HepG2 (cell line): ENCODE data around the gene SH3BP2. TPM values are rescaled to one million over a fixed set of nuclear protein-coding genes. Genes with fewer than 3 reads are reported as not detected.

Experiments used
- BRCA1 ChIP-seq: sonication (generic); formaldehyde crosslinking; IDR thresholded peaks from 2 replicates; pipeline ENCODE4 v1.4.0; 2020; ENCODE audit warnings: missing genetic modification reagents
- MAZ ChIP-seq, 2 experiments: sonication (generic) in 1 of 2; formaldehyde crosslinking in 1 of 2; IDR thresholded peaks; 2 replicates each; pipeline versions ENCODE4 v1.5.0 to v1.6.1; 2012 to 2020; ENCODE audit warnings: low read depth in 2 of 2, mild to moderate bottlenecking in 2 of 2, borderline replicate concordance in 1 of 2, improper control_type of control experiment in 1 of 2, low read length in 1 of 2, missing genetic modification reagents in 1 of 2, moderate library complexity in 1 of 2
- MEIS1 ChIP-seq: sonication (generic); formaldehyde crosslinking; IDR thresholded peaks from 2 replicates; pipeline ENCODE4 v1.9.0; 2021; ENCODE audit warnings: mild to moderate bottlenecking, missing genetic modification reagents, moderate library complexity, borderline replicate concordance
- ZFP36L2 ChIP-seq: sonication (generic); formaldehyde crosslinking; IDR thresholded peaks from 2 replicates; pipeline ENCODE4 v1.4.0; 2020; ENCODE audit warnings: missing genetic modification reagents
- ZNF761 ChIP-seq: sonication (generic); formaldehyde crosslinking; conservative IDR thresholded peaks from 2 replicates; pipeline ENCODE4 v1.4.0; 2020; ENCODE audit warnings: mild to moderate bottlenecking, missing genetic modification reagents
- polyA plus RNA-seq, 8 experiments: library from polyadenylated mRNA; depleted of rRNA in 3 of 8; stranded (reverse) in 7 of 8; unstranded in 1 of 8; fragments of >200 nt; fragmentation: Illumina TruSeq in 4 of 8; extraction: Trizol in 4 of 8; gene quantifications; 2 replicates each; pipeline versions ENCODE4 v1.2.1 to v1.2.3, GENCODE V29; 2011 to 2016; ENCODE audit warnings: low read depth in 4 of 8, missing spikeins in 1 of 8, mixed read lengths in 1 of 8; ENCODE audit not compliant: insufficient read depth in 1 of 8
- total RNA-seq, 5 experiments: library from RNA; depleted of rRNA; stranded (reverse); fragments of >200 nt; fragmentation: Illumina TruSeq; extraction: Trizol; gene quantifications; 2 replicates each; pipeline ENCODE4 v1.2.3, GENCODE V29; 2016; ENCODE audit warnings: low read depth in 1 of 5
- TF ChIP-seq, protein P1 (sequence below): sonication (generic); formaldehyde crosslinking; IDR thresholded peaks from 2 replicates; pipeline ENCODE4 v1.5.1; 2020; ENCODE audit warnings: mild to moderate bottlenecking, missing genetic modification reagents, moderate library complexity
- TF ChIP-seq, protein P2 (sequence below): sonication (generic); formaldehyde crosslinking; IDR thresholded peaks from 2 replicates; pipeline ENCODE4 v1.5.1; 2020; ENCODE audit warnings: mild to moderate bottlenecking, missing genetic modification reagents, moderate library complexity

Gene SH3BP2
- total and polyA plus RNA-seq, 2 of the 13 experiments (the other 11 are each of a cell fraction or from before 2014, with no cell fraction given), result 16.9 to 34.5 TPM

DNA sequence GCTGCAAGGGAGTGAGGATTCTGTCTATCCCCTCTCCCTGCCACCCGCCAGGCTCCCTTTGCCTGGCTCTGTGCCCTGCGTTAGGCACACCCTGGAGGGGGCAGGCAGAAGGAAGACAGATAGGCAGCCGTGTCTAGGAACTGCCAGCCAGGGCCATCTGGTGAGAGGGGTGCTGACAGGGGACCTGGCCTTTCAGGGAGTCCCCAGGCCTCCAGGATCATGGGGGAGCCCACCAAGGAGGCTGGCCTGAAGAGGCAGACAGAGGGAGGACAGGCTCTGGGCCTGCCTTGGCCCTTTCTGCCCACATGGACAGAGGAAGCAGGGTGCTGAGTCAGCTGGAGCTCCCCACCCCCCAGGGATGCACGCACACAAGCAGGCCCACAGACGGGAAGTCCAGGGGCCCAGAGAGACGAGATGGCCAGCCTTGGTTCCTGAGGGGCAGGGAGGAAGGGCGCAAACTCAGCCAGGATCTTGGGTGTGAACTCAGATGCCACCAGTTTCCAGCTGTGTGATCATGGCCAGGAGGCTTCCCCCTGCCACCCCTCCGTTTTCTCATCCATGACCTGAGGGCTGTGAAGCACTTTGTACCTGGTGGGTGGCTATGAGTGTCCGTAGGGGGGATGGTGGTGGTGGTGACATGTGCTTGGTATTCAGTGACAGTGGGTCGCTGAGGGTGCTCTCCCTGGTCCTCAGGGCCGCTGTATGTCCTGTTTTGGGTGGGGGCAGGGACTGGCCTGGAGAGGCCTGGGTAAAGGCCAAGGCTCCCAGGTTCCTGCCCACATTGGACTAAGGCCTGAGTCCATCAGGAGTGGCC lies 1.8 kb downstream of the SH3BP2 start (continued):
- TF ChIP-seq BRCA1, result no peak
- TF ChIP-seq, protein P1, sequence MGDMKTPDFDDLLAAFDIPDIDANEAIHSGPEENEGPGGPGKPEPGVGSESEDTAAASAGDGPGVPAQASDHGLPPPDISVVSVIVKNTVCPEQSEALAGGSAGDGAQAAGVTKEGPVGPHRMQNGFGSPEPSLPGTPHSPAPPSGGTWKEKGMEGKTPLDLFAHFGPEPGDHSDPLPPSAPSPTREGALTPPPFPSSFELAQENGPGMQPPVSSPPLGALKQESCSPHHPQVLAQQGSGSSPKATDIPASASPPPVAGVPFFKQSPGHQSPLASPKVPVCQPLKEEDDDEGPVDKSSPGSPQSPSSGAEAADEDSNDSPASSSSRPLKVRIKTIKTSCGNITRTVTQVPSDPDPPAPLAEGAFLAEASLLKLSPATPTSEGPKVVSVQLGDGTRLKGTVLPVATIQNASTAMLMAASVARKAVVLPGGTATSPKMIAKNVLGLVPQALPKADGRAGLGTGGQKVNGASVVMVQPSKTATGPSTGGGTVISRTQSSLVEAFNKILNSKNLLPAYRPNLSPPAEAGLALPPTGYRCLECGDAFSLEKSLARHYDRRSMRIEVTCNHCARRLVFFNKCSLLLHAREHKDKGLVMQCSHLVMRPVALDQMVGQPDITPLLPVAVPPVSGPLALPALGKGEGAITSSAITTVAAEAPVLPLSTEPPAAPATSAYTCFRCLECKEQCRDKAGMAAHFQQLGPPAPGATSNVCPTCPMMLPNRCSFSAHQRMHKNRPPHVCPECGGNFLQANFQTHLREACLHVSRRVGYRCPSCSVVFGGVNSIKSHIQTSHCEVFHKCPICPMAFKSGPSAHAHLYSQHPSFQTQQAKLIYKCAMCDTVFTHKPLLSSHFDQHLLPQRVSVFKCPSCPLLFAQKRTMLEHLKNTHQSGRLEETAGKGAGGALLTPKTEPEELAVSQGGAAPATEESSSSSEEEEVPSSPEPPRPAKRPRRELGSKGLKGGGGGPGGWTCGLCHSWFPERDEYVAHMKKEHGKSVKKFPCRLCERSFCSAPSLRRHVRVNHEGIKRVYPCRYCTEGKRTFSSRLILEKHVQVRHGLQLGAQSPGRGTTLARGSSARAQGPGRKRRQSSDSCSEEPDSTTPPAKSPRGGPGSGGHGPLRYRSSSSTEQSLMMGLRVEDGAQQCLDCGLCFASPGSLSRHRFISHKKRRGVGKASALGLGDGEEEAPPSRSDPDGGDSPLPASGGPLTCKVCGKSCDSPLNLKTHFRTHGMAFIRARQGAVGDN (CRISPR knock-in tag), result peak; percentile 37; the same call in 1 of the 2 replicates
- TF ChIP-seq ZNF761 (CRISPR knock-in tag), result no peak
- TF ChIP-seq MAZ (IDR thresholded peaks at IDR 0.05; ENCODE audit: borderline replicate concordance, low read depth, low read length), result no peak
- peak; percentile 22 for TF ChIP-seq MAZ (CRISPR knock-in tag; IDR thresholded peaks at IDR 0.05; ENCODE audit: low read depth)
- TF ChIP-seq, protein P2, sequence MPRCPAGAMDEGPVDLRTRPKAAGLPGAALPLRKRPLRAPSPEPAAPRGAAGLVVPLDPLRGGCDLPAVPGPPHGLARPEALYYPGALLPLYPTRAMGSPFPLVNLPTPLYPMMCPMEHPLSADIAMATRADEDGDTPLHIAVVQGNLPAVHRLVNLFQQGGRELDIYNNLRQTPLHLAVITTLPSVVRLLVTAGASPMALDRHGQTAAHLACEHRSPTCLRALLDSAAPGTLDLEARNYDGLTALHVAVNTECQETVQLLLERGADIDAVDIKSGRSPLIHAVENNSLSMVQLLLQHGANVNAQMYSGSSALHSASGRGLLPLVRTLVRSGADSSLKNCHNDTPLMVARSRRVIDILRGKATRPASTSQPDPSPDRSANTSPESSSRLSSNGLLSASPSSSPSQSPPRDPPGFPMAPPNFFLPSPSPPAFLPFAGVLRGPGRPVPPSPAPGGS (CRISPR knock-in tag), result no peak
- TF ChIP-seq MEIS1 (CRISPR knock-in tag), result peak; percentile 3; the same call in 1 of the 2 replicates
- no peak for TF ChIP-seq ZFP36L2 (CRISPR knock-in tag)
